Ishikawa (cell line): Measurements from ENCODE around the gene AP1B1.

Experiments used
- CEBPB ChIP-seq: IDR thresholded peaks from 2 replicates; pipeline ENCODE4 v1.6.1; 2012
- EP300 ChIP-seq: IDR thresholded peaks from 2 replicates; pipeline ENCODE4 v1.6.1; 2012; ENCODE audit warnings: borderline replicate concordance
- MAX ChIP-seq: IDR thresholded peaks from 2 replicates; pipeline ENCODE4 v1.6.1; 2012

DNA sequence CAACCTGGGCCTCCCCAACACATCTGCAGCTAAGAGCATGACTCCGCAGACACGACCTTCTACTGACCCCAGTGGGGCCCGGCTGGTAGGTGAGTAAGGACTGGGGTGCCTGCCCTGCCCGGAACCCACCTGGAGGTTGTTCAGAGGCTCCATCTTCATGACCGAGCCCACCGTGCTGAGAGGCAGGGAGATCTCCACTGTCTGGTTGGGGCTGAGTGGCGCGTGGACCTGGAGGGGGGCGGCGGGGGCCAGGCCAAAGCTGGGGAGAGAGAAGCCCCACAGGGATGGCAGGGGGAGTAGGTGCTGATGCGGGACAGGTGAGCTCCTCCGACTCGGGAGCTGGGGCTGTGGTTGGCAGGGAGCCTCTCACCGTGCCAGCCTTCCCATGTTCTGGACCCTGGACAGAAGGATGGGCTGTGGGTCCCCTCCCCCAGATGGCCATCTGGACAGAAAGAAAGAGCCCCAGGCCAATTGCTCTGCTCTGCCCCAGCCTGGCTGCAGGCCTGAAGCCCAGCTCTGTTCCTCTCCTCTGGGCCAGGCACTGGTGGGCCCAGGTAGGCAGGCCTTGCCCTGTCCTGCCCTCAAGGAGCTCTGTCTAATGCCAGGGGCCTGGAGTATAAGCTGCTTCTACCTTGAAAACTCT, 56.6 kb downstream of the AP1B1 start:
- TF ChIP-seq MAX, result no peak
- TF ChIP-seq CEBPB, result no peak
- no peak for TF ChIP-seq EP300
